Mammary epithelial cell (primary cell): ENCODE results near the gene PLAAT2.

ENCODE experiments used
- EZH2 ChIP-seq: IDR thresholded peaks from 2 replicates; pipeline ENCODE4 v1.6.1; 2012; ENCODE audit warnings: low read length, inconsistent platforms, borderline replicate concordance
- TF ChIP-seq, protein P1 (sequence below), 2 donors: IDR thresholded peaks in 1 of 2; conservative IDR thresholded peaks in 1 of 2; 2 replicates each; pipeline ENCODE4 v1.5.1; 2011 to 2012; ENCODE audit warnings: inconsistent platforms in 2 of 2, low read length in 2 of 2, mild to moderate bottlenecking in 2 of 2, control low read depth in 1 of 2, low read depth in 1 of 2; ENCODE audit not compliant: insufficient read depth in 1 of 2; ENCODE audit errors: extremely low read depth in 1 of 2

GRCh38 chr11:63609536-63609935 lies 46.4 kb upstream of the PLAAT2 start:
- TF ChIP-seq EZH2 = no peak
- TF ChIP-seq, protein P1, sequence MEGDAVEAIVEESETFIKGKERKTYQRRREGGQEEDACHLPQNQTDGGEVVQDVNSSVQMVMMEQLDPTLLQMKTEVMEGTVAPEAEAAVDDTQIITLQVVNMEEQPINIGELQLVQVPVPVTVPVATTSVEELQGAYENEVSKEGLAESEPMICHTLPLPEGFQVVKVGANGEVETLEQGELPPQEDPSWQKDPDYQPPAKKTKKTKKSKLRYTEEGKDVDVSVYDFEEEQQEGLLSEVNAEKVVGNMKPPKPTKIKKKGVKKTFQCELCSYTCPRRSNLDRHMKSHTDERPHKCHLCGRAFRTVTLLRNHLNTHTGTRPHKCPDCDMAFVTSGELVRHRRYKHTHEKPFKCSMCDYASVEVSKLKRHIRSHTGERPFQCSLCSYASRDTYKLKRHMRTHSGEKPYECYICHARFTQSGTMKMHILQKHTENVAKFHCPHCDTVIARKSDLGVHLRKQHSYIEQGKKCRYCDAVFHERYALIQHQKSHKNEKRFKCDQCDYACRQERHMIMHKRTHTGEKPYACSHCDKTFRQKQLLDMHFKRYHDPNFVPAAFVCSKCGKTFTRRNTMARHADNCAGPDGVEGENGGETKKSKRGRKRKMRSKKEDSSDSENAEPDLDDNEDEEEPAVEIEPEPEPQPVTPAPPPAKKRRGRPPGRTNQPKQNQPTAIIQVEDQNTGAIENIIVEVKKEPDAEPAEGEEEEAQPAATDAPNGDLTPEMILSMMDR (conservative IDR thresholded peaks at IDR 0.05 in 1 of 2, IDR thresholded peaks at IDR 0.05 in 1 of 2; ENCODE audit: extremely low read depth in 1 of 2, insufficient read depth in 1 of 2, low read depth in 1 of 2, low read length in 2 of 2) = no peak
